Thyroid gland (tissue), 4 donors: ENCODE data around the gene PRKAB1. TPM values are rescaled to one million over a fixed set of nuclear protein-coding genes. Genes with fewer than 3 reads are reported as not detected.

Experiments used
- DNase-seq, 2 donors: peaks; one replicate each; pipeline ENCODE4 v3.0.0-alpha.2; 2019
- H3K27ac ChIP-seq, 3 donors: fragments of 200-600 bp; sonication (generic); 1 replicate in 2 of 3; 2 replicates in 1 of 3; pipeline ENCODE4 v1.5.1; 2016 to 2019; ENCODE audit warnings: mild to moderate bottlenecking in 1 of 3, moderate library complexity in 1 of 3
- H3K27me3 ChIP-seq: fragments of 200-600 bp; sonication (generic); one replicate; pipeline ENCODE4 v1.5.1; 2019
- H3K36me3 ChIP-seq, 2 donors: fragments of 200-600 bp; sonication (generic); one replicate each; pipeline ENCODE4 v1.5.1; 2016 to 2019
- H3K4me1 ChIP-seq, 2 donors: fragments of 200-600 bp; sonication (generic); one replicate each; pipeline ENCODE4 v1.5.1; 2017 to 2019
- H3K4me3 ChIP-seq, 3 donors: fragments of 200-600 bp; sonication (generic); replicated peaks in 1 of 3; 1 replicate in 2 of 3; 2 replicates in 1 of 3; pipeline ENCODE4 v1.5.1; 2016; ENCODE audit warnings: mild to moderate bottlenecking in 1 of 3
- H3K9me3 ChIP-seq: fragments of 200-600 bp; sonication (generic); one replicate; pipeline ENCODE4 v1.5.1; 2017
- CTCF ChIP-seq, 6 experiments: fragments of 200-600 bp in 3 of 6; fragments of 450-650 bp in 3 of 6; sonication (generic) in 3 of 6; IDR thresholded peaks; one replicate each; pipeline ENCODE4 v1.5.1; 2016 to 2019; ENCODE audit warnings: antibody characterized with exemption in 6 of 6, mild to moderate bottlenecking in 2 of 6, inconsistent platforms in 1 of 6, moderate library complexity in 1 of 6
- POLR2A ChIP-seq, 2 donors: fragments of 450-650 bp; IDR thresholded peaks; one replicate each; pipeline ENCODE4 v1.6.1; 2017; ENCODE audit warnings: antibody characterized with exemption in 2 of 2, mild to moderate bottlenecking in 2 of 2, moderate library complexity in 1 of 2
- WGBS, 2 donors: methylation state at CpG; one replicate each; pipeline ENCODE4 v1.1.5; 2017; 5-methylcytosine and 5-hydroxymethylcytosine counted together
- intact Hi-C: fragments of 100-400 bp; cut with DNase I; formaldehyde crosslinking; loops from one replicate; pipeline ENCODE4 v1.15.1; 2023
- total RNA-seq, 4 donors: library from RNA; depleted of rRNA; stranded (reverse); fragments of >200 nt; gene quantifications; one replicate each; pipeline ENCODE4 v1.2.3, GENCODE V29; 2016

PRKAB1 gene
- total RNA-seq, 4 donors from 2014 or later, result 22.5 to 197 (median 32.3) TPM

DNA sequence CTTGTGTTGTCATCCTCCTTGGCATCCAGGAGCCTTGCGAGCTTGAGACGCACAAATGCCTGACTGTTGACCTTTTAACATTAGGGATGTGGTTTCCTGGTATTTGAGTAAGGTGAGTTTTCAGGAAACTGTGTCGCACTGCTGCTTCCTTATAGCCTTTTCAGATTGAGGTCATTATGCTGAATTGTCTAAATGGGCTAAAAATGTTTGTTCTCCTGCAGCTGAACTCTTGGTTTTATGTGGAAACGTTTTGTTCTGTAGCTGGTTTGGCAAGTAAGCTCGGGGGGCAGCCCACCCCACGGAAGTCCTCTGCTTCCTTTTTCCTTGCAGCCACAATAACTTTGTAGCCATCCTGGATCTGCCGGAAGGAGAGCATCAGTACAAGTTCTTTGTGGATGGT, 5.7 kb downstream of the PRKAB1 start:
- Histone ChIP-seq H3K36me3 (peaks cover 49 to 58% of the 10 kb centered on the region in 2 donors), H3K9me3 (no peaks in the 10 kb centered on the region), H3K4me1 (peaks cover 6 to 23% of the 10 kb centered on the region in 2 donors), H3K27ac (peak overlapping the region in 2 of 3 donors; percentile 59 to 73), H3K4me3 (no peak overlapping the region), H3K27me3 (no peaks in the 10 kb centered on the region)
- intact Hi-C loops, result no loop called here
- peak in 1 of 2 donors; percentile 25 for DNase-seq
- WGBS, 2 donors, result 69 to 85% methylated on average over 7 of the region's 7 CpGs
- no peak for TF ChIP-seq POLR2A (IDR thresholded peaks at IDR 0.05)
- no peak for TF ChIP-seq CTCF (IDR thresholded peaks at IDR 0.05)

GRCh38 chr12:119674560-119674959, 6.6 kb downstream of the PRKAB1 start:
- Histone ChIP-seq H3K27me3 (no peaks in the 10 kb centered on the region), H3K4me3 (no peak overlapping the region), H3K4me1 (peaks cover 0 to 28% of the 10 kb centered on the region in 2 donors), H3K9me3 (no peaks in the 10 kb centered on the region), H3K27ac (peak overlapping the region; percentile 18 to 69 (median 59)), H3K36me3 (peaks cover 58 to 67% of the 10 kb centered on the region in 2 donors)
- no peak for DNase-seq
- 94 to 100% methylated on average over 2 to 4 of the region's 4 CpGs for WGBS, 2 donors
- TF ChIP-seq POLR2A (IDR thresholded peaks at IDR 0.05) (no peak), CTCF (IDR thresholded peaks at IDR 0.05) (no peak)
- intact Hi-C loops, result no loop called here

GRCh38 chr12:119676022-119676421, 8.1 kb downstream of the PRKAB1 start:
- Histone ChIP-seq H3K27me3 (no peaks in the 10 kb centered on the region), H3K27ac (no peak overlapping the region), H3K9me3 (no peaks in the 10 kb centered on the region), H3K36me3 (peaks cover 73 to 82% of the 10 kb centered on the region in 2 donors), H3K4me1 (peaks cover 0 to 28% of the 10 kb centered on the region in 2 donors), H3K4me3 (no peak overlapping the region)
- no peak for DNase-seq
- intact Hi-C loops, result no loop called here
- TF ChIP-seq CTCF (IDR thresholded peaks at IDR 0.05) (no peak), POLR2A (IDR thresholded peaks at IDR 0.05) (no peak)
- 92% methylated on average over 9 of the region's 9 CpGs for WGBS, 2 donors

GRCh38 chr12:119676573-119676972, 8.6 kb downstream of the PRKAB1 start:
- peaks cover 0 to 34% of the 10 kb centered on the region in 2 donors for H3K4me1 ChIP-seq
- no peak overlapping the region for H3K27ac ChIP-seq
- peaks cover 78 to 85% of the 10 kb centered on the region in 2 donors for H3K36me3 ChIP-seq

More at GRCh38 chr12:119676573-119676972, 8.6 kb downstream of the PRKAB1 start:
- no peak for DNase-seq
- Histone ChIP-seq H3K9me3 (no peaks in the 10 kb centered on the region), H3K27me3 (no peaks in the 10 kb centered on the region), H3K4me3 (no peak overlapping the region)
- 94% methylated on average over 13 of the region's 13 CpGs for WGBS, 2 donors
- intact Hi-C loops, result no loop called here
- no peak for TF ChIP-seq POLR2A (IDR thresholded peaks at IDR 0.05)
- no peak for TF ChIP-seq CTCF (IDR thresholded peaks at IDR 0.05)
